IPS-20b (cell line): Measurements from ENCODE around the gene PLXNB2.
A peak's percentile ranks its signal among the peaks of the same experiment; 100 is the strongest.

Experiments used
- H3K27ac ChIP-seq: one replicate; pipeline ENCODE4 v1.5.1; 2013; ENCODE audit warnings: low read length
- H3K27me3 ChIP-seq: 2 replicates; pipeline ENCODE4 v1.6.1; 2013; ENCODE audit warnings: mild to moderate bottlenecking, low read length, inconsistent platforms; ENCODE audit not compliant: insufficient read depth
- H3K36me3 ChIP-seq: 2 replicates; pipeline ENCODE4 v1.6.1; 2013; ENCODE audit warnings: low read depth, mild to moderate bottlenecking, inconsistent platforms, low read length, moderate library complexity; ENCODE audit not compliant: insufficient read depth
- H3K4me1 ChIP-seq: 2 replicates; pipeline ENCODE4 v1.6.1; 2013; ENCODE audit warnings: mild to moderate bottlenecking, control low read depth, inconsistent platforms, low read length, moderate library complexity; ENCODE audit not compliant: insufficient read depth
- H3K4me3 ChIP-seq: 2 replicates; pipeline ENCODE4 v1.5.1; 2013; ENCODE audit warnings: mild to moderate bottlenecking, low read length, inconsistent platforms
- H3K9ac ChIP-seq: 2 replicates; pipeline ENCODE4 v1.6.1; 2013; ENCODE audit warnings: low read depth, mild to moderate bottlenecking, inconsistent platforms, low read length, moderate library complexity
- H3K9me3 ChIP-seq: 2 replicates; pipeline ENCODE4 v1.6.1; 2013; ENCODE audit warnings: mild to moderate bottlenecking, low read depth, low read length, inconsistent platforms; ENCODE audit not compliant: insufficient read depth

Gene PLXNB2

GRCh38 chr22:50243685-50244419, 63.6 kb downstream of the PLXNB2 start:
- Histone ChIP-seq H3K9me3 (no peaks in the 10 kb centered on the region), H3K27me3 (no peaks in the 10 kb centered on the region), H3K27ac (no peak overlapping the region), H3K4me3 (peak overlapping the region; percentile 93), H3K36me3 (peaks cover 22% of the 10 kb centered on the region; the same call in 1 of the 2 replicates), H3K9ac (peak overlapping the region; percentile 90; the same call in 1 of the 2 replicates), H3K4me1 (no peaks in the 10 kb centered on the region; the same call in 1 of the 2 replicates)

GRCh38 chr22:50242406-50242949, 65.0 kb downstream of the PLXNB2 start:
- H3K36me3 ChIP-seq, result peaks cover 22% of the 10 kb centered on the region; the same call in 1 of the 2 replicates
- H3K27me3 ChIP-seq, result no peaks in the 10 kb centered on the region
- peak overlapping the region; percentile 40; the same call in 1 of the 2 replicates for H3K4me3 ChIP-seq
- H3K4me1 ChIP-seq, result no peaks in the 10 kb centered on the region
- H3K9ac ChIP-seq, result no peak overlapping the region
- no peaks in the 10 kb centered on the region for H3K9me3 ChIP-seq
- no peak overlapping the region for H3K27ac ChIP-seq

GRCh38 chr22:50238755-50239154, 68.7 kb downstream of the PLXNB2 start:
- Histone ChIP-seq H3K4me1 (no peaks in the 10 kb centered on the region), H3K36me3 (peaks cover 12% of the 10 kb centered on the region; the same call in 1 of the 2 replicates), H3K4me3 (no peak overlapping the region), H3K27me3 (no peaks in the 10 kb centered on the region), H3K27ac (no peak overlapping the region), H3K9me3 (no peaks in the 10 kb centered on the region), H3K9ac (no peak overlapping the region)

- Histone ChIP-seq H3K27me3 (no peaks in the 10 kb centered on the region), H3K9ac (no peak overlapping the region), H3K4me3 (no peak overlapping the region), H3K36me3 (peaks cover 20% of the 10 kb centered on the region; the same call in 1 of the 2 replicates), H3K27ac (no peak overlapping the region), H3K4me1 (no peaks in the 10 kb centered on the region), H3K9me3 (no peaks in the 10 kb centered on the region)
Observed at GRCh38 chr22:50236731-50237409, 70.6 kb downstream of the PLXNB2 start.

- Histone ChIP-seq H3K9ac (no peak overlapping the region), H3K4me1 (no peaks in the 10 kb centered on the region), H3K27me3 (no peaks in the 10 kb centered on the region), H3K27ac (no peak overlapping the region), H3K9me3 (no peaks in the 10 kb centered on the region), H3K4me3 (no peak overlapping the region), H3K36me3 (0 out of 2 replicates have a peak, but pooled peaks cover 8% of the 10 kb centered on the region)
Observed at GRCh38 chr22:50233223-50233622, 74.2 kb downstream of the PLXNB2 start.

- H3K4me1 ChIP-seq, result no peaks in the 10 kb centered on the region
- no peak overlapping the region for H3K9ac ChIP-seq
- 0 out of 2 replicates have a peak, but pooled peaks cover 8% of the 10 kb centered on the region for H3K36me3 ChIP-seq
- H3K27me3 ChIP-seq, result no peaks in the 10 kb centered on the region
- no peaks in the 10 kb centered on the region for H3K9me3 ChIP-seq
- no peak overlapping the region for H3K27ac ChIP-seq
- no peak overlapping the region for H3K4me3 ChIP-seq
Observed at GRCh38 chr22:50232481-50233151, 74.8 kb downstream of the PLXNB2 start.

- H3K36me3 ChIP-seq, result peaks cover 15% of the 10 kb centered on the region; the same call in 1 of the 2 replicates
- no peaks in the 10 kb centered on the region for H3K4me1 ChIP-seq
- no peak overlapping the region for H3K27ac ChIP-seq
- H3K27me3 ChIP-seq, result no peaks in the 10 kb centered on the region
- H3K9ac ChIP-seq, result no peak overlapping the region
- H3K4me3 ChIP-seq, result no peak overlapping the region
- H3K9me3 ChIP-seq, result no peaks in the 10 kb centered on the region
Observed at GRCh38 chr22:50229370-50229769, 78.1 kb downstream of the PLXNB2 start.

GRCh38 chr22:50228366-50228765, 79.1 kb downstream of the PLXNB2 start:
- H3K9ac ChIP-seq, result no peak overlapping the region
- peaks cover 22% of the 10 kb centered on the region for H3K36me3 ChIP-seq
- no peaks in the 10 kb centered on the region for H3K4me1 ChIP-seq
- no peaks in the 10 kb centered on the region for H3K9me3 ChIP-seq
- H3K27ac ChIP-seq, result no peak overlapping the region
- no peak overlapping the region for H3K4me3 ChIP-seq
- no peaks in the 10 kb centered on the region for H3K27me3 ChIP-seq

- H3K4me3 ChIP-seq, result no peak overlapping the region
- no peaks in the 10 kb centered on the region for H3K27me3 ChIP-seq
- no peak overlapping the region for H3K27ac ChIP-seq
- no peaks in the 10 kb centered on the region for H3K9me3 ChIP-seq
- no peaks in the 10 kb centered on the region for H3K4me1 ChIP-seq
- peaks cover 25% of the 10 kb centered on the region for H3K36me3 ChIP-seq
- no peak overlapping the region for H3K9ac ChIP-seq
Observed at GRCh38 chr22:50227579-50228215, 79.7 kb downstream of the PLXNB2 start.

- Histone ChIP-seq H3K4me3 (no peak overlapping the region), H3K4me1 (no peaks in the 10 kb centered on the region), H3K27ac (no peak overlapping the region), H3K9me3 (no peaks in the 10 kb centered on the region), H3K9ac (no peak overlapping the region), H3K36me3 (peaks cover 31% of the 10 kb centered on the region), H3K27me3 (no peaks in the 10 kb centered on the region)
Observed at GRCh38 chr22:50226875-50227165, 80.6 kb downstream of the PLXNB2 start.

GRCh38 chr22:50226063-50226874, 81.2 kb downstream of the PLXNB2 start:
- no peak overlapping the region for H3K4me3 ChIP-seq
- H3K27ac ChIP-seq, result no peak overlapping the region
- no peak overlapping the region for H3K9ac ChIP-seq
- H3K9me3 ChIP-seq, result no peaks in the 10 kb centered on the region
- no peaks in the 10 kb centered on the region for H3K4me1 ChIP-seq
- H3K27me3 ChIP-seq, result no peaks in the 10 kb centered on the region
- peaks cover 34% of the 10 kb centered on the region for H3K36me3 ChIP-seq
